Skeletal muscle tissue (tissue), 4 donors: Measurements from ENCODE around the gene KAT2A. TPM values are rescaled to one million over a fixed set of nuclear protein-coding genes. Genes with fewer than 3 reads are reported as not detected.

Experiments used
- H3K27ac ChIP-seq: one replicate; pipeline ENCODE4 v1.7.0; 2013; ENCODE audit warnings: mild to moderate bottlenecking, low read depth, low read length, inconsistent platforms
- H3K27me3 ChIP-seq, 3 donors: one replicate each; pipeline ENCODE4 v1.7.0; 2013; ENCODE audit warnings: low read length in 3 of 3; ENCODE audit not compliant: control insufficient read depth in 3 of 3, insufficient read depth in 3 of 3
- H3K36me3 ChIP-seq, 3 donors: one replicate each; pipeline ENCODE4 v1.7.0; 2013; ENCODE audit warnings: low read length in 3 of 3; ENCODE audit not compliant: control insufficient read depth in 3 of 3, insufficient read depth in 3 of 3
- H3K4me1 ChIP-seq, 3 donors: one replicate each; pipeline ENCODE4 v1.7.0; 2013; ENCODE audit warnings: low read length in 3 of 3, mild to moderate bottlenecking in 3 of 3; ENCODE audit not compliant: control insufficient read depth in 3 of 3, insufficient read depth in 3 of 3
- H3K4me3 ChIP-seq, 3 donors: one replicate each; pipeline ENCODE4 v1.7.0; 2013; ENCODE audit warnings: low read length in 3 of 3
- H3K9ac ChIP-seq, 3 donors: one replicate each; pipeline ENCODE4 v1.7.0; 2013; ENCODE audit warnings: low read length in 3 of 3, mild to moderate bottlenecking in 3 of 3, moderate library complexity in 2 of 3, low read depth in 1 of 3
- H3K9me3 ChIP-seq, 3 donors: one replicate each; pipeline ENCODE4 v1.7.0; 2013; ENCODE audit warnings: low read length in 3 of 3; ENCODE audit not compliant: control insufficient read depth in 3 of 3
- total RNA-seq: library from RNA; depleted of rRNA; stranded (reverse); fragments of >200 nt; gene quantifications from one replicate; pipeline ENCODE4 v1.2.3, GENCODE V29; 2014
- donor health status: Osteomylitis.

The KAT2A gene
- total RNA-seq, 1 donor from 2014 or later = 8.9 TPM

DNA sequence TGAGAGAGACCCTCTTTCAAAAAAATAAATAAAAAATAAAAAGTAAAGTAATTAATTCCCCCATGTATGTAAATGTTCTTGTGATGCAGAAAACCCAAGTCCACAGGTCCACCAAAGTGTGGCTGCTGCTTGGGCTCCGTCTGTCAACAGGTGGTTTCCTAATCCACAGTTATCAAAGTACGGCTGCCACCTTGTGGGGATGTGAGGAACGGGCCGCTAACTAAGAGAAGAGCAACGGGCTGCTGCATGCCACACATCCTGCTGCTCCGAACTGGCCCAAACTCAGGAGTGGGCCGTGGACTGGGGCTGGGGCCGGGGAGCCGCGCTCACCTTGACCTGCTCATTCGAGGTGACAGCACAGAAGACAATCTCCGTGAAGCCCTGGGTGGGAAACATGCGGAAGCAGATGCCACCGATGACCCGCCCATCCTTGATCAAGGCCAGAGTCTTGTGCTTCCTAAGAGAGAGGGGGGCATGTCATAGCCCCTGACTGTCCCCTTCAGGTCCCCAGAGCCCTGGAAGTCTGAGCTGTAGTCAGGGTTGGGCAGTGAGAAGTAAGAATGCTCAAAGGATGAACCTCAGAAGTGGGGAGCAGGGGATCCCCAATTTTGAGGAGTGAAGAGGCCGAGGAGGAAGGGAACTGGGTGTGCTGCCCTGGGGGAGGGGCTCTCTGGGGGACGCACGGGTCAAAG, 4.3 kb downstream of the KAT2A start:
- H3K36me3 ChIP-seq = peaks cover 42 to 47% (median 45%) of the 10 kb centered on the region in 3 donors
- no peaks in the 10 kb centered on the region for H3K27me3 ChIP-seq
- H3K4me3 ChIP-seq = no peak overlapping the region
- no peaks in the 10 kb centered on the region for H3K9me3 ChIP-seq
- no peak overlapping the region for H3K27ac ChIP-seq
- H3K9ac ChIP-seq = no peak overlapping the region
- peaks cover 23 to 36% (median 27%) of the 10 kb centered on the region in 3 donors for H3K4me1 ChIP-seq

DNA sequence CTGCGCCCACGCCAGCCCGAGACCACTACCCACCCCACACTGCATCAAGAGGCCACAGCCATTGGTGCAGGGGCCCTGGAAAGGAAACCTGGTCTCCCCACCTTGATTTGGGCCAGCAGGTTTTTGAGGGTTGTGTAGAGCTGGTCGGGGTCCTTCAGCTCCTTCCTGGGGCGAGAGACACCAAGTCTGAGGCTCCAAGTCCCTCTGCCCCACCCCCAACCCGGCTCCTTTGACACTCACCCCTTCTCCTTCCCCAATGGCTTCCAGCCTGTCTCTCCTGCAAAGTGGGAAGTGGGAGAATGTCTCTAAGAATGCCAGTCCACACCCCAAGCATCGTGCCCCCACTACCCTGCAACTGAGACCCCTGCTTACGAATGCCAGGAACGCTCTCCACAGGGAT, 7.0 kb downstream of the KAT2A start:
- Histone ChIP-seq H3K27ac (no peak overlapping the region), H3K4me1 (peaks cover 16 to 31% (median 22%) of the 10 kb centered on the region in 3 donors), H3K9me3 (no peaks in the 10 kb centered on the region), H3K9ac (no peak overlapping the region), H3K36me3 (peaks cover 37 to 43% (median 43%) of the 10 kb centered on the region in 3 donors), H3K4me3 (no peak overlapping the region), H3K27me3 (no peaks in the 10 kb centered on the region)

DNA sequence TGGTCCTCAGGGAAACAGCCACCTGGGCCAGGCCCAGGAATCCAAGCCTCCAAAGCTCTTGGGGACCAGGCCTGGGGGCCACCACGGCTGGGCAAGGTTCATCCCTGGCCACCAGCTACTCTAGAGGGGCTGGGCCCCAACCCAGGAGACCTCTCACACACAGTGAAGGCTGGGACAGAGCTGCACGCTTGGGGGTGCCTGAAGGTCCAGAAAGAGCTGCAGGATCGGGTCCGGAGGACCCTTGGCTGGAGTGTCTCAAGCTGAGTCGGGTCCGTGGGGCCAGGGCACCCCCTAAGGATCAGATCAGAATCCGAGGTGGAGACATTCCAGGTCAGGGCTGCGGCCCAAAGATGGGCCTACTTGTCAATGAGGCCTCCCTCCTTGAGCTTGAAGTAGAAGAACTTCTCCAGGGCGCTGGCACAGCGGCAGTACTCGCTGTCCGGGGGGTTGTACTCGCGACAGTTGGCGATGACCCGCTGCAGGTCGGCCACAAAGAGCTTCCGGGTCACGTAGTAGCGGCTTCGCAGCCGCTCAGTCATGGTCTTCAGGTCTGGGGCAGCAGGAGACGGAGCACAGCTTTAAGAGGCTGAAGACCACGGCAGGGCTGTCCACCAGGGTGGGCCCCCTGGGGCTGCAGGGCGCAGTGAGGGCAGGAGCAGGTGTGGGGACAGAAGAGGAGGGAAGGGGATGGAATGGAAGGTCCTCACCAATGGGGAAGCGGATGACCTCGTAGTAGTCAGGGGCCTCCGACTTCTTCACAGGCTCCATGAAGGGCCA, 7.7 kb downstream of the KAT2A start:
- peaks cover 32 to 43% (median 42%) of the 10 kb centered on the region in 3 donors for H3K36me3 ChIP-seq
- peak overlapping the region in 1 of 3 donors; percentile 90 for H3K4me3 ChIP-seq
- H3K27me3 ChIP-seq = no peaks in the 10 kb centered on the region
- H3K9ac ChIP-seq = peak overlapping the region; percentile 81 to 91 (median 88)
- peaks cover 16 to 31% (median 22%) of the 10 kb centered on the region in 3 donors for H3K4me1 ChIP-seq
- no peaks in the 10 kb centered on the region for H3K9me3 ChIP-seq
- H3K27ac ChIP-seq = peak overlapping the region; percentile 90

DNA sequence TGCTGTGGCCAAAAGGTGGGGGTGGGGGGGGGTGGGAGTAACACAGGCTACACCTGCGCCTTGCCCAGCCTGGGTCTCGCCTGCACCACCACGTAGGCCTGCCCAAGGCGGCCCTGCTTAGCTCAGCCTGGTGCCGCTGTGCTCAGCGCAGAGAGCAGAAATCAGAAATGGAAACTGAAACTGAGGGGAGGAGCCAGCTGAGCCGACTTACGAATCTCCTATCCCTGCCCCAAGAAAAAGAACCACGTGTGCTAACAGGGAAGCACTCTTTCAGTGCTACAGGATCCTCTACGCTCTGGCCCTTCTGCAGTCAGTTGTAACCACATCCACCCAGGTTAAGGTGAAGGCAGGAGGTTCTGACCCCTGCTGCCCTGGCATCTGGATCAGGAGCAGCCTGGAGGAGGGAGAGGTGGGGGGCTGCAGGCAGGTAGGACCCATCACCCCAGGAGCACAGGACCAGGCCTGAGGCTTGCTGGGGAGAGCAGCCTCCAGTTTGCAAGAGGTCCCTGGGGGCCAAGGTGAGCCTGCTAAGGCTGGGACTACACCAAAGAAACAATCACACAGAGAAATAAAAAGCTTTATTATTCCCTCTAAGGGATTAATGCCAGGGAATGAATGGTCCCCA, 8.5 kb downstream of the KAT2A start, which contains the start of gene DHX58:
DHX58 (minus strand) TSS at position 163 of the 625 bp plus-strand sequence. CDS start 822 bp downstream, outside the sequence.
- Histone ChIP-seq H3K27ac (peak within 1 kb of the TSS; percentile 90), H3K9me3 (no peaks in the 10 kb centered on the region), H3K36me3 (peaks cover 32 to 41% (median 34%) of the 10 kb centered on the region in 3 donors), H3K27me3 (no peaks in the 10 kb centered on the region), H3K9ac (peak within 1 kb of the TSS; percentile 88 to 91 (median 89)), H3K4me3 (peak within 1 kb of the TSS; percentile 86 to 90 (median 87)), H3K4me1 (peaks cover 16 to 31% (median 22%) of the 10 kb centered on the region in 3 donors)

DNA sequence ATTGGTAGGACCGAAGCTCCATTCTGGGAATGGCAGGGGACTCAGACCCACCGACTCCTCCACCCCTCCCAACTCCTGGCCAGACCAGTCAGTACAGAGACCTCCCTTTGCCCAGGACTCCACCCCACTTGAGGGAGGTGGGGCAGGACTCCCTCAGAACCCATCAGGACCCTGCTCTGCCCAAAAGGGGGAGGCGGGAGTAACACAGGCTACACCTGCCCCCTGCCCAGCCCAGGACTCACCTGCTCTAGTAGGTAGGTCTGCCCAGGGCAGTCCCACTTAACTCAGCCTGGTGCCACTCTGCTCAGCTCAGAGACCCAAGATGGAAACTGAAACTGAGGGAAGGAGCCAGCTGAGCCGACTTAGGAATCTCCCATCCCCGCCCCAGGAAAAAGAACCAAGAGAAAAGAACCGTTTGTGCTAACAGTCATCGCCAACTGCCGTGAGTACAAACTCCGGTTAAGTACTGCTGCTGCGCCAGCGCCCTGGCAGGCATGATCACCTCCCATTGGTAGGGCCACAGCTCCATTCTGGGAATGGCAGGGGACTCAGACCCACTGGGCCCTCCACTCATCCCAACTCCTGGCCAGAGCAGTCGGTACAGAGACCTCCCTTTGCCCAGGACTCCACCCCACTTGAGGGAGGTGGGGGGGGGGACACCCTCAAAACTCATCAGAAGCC, 9.2 kb downstream of the KAT2A start:
- Histone ChIP-seq H3K36me3 (peaks cover 25 to 35% (median 28%) of the 10 kb centered on the region in 3 donors), H3K27me3 (no peaks in the 10 kb centered on the region), H3K4me1 (peaks cover 16 to 30% (median 22%) of the 10 kb centered on the region in 3 donors), H3K9ac (peak overlapping the region; percentile 88 to 91 (median 89)), H3K9me3 (no peaks in the 10 kb centered on the region), H3K4me3 (peak overlapping the region; percentile 86 to 90 (median 87)), H3K27ac (peak overlapping the region; percentile 90)

DNA sequence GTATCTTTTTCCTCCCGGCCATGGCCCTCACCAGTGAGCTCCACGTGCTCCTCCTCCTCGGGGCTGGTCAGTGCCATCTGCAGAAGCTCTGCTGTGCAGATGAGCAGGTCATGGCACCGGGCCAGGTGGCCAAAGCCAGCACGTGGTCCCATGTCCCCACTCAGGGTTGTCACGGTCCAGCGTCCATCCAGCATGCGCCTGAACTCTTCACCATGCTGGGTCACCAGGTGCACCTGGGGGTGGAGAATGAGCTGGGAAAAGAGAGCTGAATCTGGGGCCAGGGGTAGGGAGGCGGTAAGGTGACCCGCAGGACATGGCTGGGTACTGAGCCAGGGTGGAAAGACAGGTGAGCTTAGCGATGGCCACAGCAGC, 9.9 kb downstream of the KAT2A start:
- H3K36me3 ChIP-seq = peaks cover 21 to 32% (median 25%) of the 10 kb centered on the region in 3 donors
- H3K9me3 ChIP-seq = no peaks in the 10 kb centered on the region
- H3K9ac ChIP-seq = peak overlapping the region in 2 of 3 donors; percentile 88 to 91
- H3K27ac ChIP-seq = peak overlapping the region; percentile 90
- H3K4me1 ChIP-seq = peaks cover 16 to 27% (median 20%) of the 10 kb centered on the region in 3 donors
- H3K27me3 ChIP-seq = no peaks in the 10 kb centered on the region
- peak overlapping the region in 2 of 3 donors; percentile 86 to 87 for H3K4me3 ChIP-seq

DNA sequence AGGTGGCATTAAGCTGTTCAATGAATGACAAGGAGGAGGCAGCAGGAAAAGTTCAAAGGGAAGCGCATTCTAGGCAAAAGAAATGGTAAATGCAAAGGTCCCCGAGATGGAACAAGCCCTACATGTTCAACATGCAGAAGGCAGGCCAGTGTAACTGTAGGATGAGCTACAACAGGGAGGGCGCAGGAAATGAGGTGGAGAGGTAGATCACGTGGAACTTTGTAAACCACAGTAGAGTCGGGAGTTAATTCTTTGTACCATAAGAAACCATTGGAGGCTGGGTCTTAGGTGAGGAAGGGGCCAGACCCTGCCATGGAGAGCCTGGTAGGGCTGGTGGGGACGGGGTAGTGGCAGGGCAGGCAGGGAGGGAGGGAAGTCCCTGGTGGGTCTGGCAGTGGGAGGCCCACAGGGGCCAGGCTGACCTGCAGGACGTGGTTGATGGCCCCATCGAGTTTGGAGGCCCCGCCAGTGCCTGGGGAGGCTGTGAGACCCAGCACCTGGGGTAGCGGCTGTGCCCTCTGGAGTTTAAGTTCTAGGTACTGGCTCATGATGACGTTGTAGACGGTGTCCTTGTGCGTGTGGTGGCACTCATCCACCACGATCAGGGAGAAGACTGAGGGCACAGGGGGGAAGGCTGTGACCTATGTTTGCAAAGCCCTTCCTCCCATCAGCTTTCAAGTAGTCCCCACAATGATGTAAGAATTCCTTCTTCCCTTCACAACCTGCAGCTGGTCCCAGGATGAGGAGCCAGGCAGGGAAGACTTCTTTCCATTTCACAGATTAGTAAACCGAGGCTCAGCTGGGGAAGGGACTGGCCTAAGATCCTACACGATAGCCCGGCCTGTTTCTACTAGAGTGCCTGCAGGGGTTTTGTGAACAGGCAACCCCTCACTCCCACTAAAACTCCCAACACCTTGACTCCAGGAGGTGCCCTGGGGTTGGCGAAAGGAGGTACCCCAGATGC, 10.6 kb downstream of the KAT2A start:
- Histone ChIP-seq H3K36me3 (peaks cover 19 to 26% (median 23%) of the 10 kb centered on the region in 3 donors), H3K9me3 (no peaks in the 10 kb centered on the region), H3K4me3 (no peak overlapping the region), H3K27me3 (no peaks in the 10 kb centered on the region), H3K4me1 (peaks cover 16 to 27% (median 20%) of the 10 kb centered on the region in 3 donors), H3K27ac (no peak overlapping the region), H3K9ac (no peak overlapping the region)

DNA sequence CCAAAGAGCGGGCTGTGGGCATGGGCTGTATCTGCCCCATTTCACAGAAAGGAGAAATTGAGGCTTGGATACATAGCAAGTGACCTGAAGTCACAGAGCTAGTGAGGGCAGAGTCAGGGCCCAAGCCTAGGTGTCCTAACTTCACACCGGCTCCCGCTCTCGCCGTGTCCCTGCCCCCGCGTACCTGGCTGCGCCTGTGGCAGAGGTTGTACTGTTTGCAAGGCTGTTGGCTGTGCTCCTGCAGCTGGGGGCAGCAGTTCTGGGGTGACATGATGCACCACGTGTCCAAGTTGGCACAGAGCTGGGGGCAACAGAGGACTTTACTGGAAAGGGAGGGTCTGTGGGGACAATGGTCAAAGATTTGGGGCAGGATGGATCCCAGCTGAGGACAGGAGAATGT, 12.1 kb downstream of the KAT2A start:
- no peaks in the 10 kb centered on the region for H3K9me3 ChIP-seq
- H3K27ac ChIP-seq = no peak overlapping the region
- H3K27me3 ChIP-seq = no peaks in the 10 kb centered on the region
- peak overlapping the region in 2 of 3 donors; percentile 4 to 8 for H3K9ac ChIP-seq
- H3K4me3 ChIP-seq = no peak overlapping the region
- peaks cover 16 to 27% (median 20%) of the 10 kb centered on the region in 3 donors for H3K4me1 ChIP-seq
- peaks cover 7 to 17% (median 14%) of the 10 kb centered on the region in 3 donors for H3K36me3 ChIP-seq
